M059J (cell line): Measurements from ENCODE around the gene LARP1. TPM values are rescaled to one million over a fixed set of nuclear protein-coding genes. Genes with fewer than 3 reads are reported as not detected.
"Not testable (repeated sequence)": the region's sequence is repeated elsewhere in the genome, so short reads cannot be mapped to it uniquely, and the experiment has no call there.

Experiments used
- DNase-seq: peaks from one replicate; pipeline ENCODE4 v3.0.0-alpha.2; 2012; ENCODE audit warnings: low read depth
- total RNA-seq: library from RNA; depleted of rRNA; stranded (reverse); fragments of >200 nt; shearing (Covaris generic); gene quantifications from 2 replicates; pipeline ENCODE4 v1.2.3, GENCODE V29; 2014

The LARP1 gene
- total RNA-seq, 1 experiment from 2014 or later = 77.3 TPM

- not testable (repeated sequence) for DNase-seq
These were observed 67.7 kb downstream of the LARP1 start for GRCh38 chr5:154822896-154823295.

DNA sequence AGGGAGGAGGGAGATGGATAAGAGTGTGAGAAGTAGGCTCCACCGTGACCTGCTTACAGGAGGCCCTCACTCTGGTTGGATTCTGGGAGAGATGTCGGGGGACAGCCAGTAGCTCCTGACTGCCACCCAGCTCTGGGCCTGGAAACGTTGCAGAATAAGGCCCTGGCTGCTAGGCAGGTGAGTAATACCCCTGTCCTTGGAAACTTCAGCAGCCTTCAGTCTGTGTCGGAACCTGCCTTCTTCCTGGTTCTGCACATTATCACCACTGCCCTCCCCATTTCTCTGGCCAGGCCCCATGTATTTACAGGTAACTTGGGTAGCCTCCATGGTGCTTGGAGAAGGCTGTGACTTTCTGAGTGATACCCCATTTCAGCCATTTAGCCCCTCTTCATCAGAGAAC, 68.4 kb downstream of the LARP1 start:
- DNase-seq = no peak

GRCh38 chr5:154824070-154824469, 68.9 kb downstream of the LARP1 start:
- DNase-seq = no peak

DNA sequence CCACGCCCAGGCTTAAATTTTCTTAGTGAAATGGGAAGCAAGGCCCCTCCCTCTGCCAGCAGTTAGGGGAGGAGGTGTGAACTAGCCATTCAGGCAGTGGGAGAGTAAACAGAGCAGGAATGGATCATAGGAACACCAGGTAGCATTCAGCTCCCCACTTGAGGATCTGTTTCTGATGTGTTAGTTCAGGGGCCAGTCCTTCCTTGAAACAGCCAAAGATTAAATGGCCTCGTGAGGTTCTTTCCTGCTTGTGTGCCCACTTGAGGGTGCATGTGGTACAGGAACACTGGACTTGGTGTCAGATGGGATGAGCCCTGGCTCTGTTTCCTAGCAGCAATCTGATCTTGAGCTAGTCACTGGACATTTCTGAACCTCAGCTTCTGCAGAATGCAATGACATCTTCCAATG, 74.0 kb downstream of the LARP1 start:
- no peak for DNase-seq

DNA sequence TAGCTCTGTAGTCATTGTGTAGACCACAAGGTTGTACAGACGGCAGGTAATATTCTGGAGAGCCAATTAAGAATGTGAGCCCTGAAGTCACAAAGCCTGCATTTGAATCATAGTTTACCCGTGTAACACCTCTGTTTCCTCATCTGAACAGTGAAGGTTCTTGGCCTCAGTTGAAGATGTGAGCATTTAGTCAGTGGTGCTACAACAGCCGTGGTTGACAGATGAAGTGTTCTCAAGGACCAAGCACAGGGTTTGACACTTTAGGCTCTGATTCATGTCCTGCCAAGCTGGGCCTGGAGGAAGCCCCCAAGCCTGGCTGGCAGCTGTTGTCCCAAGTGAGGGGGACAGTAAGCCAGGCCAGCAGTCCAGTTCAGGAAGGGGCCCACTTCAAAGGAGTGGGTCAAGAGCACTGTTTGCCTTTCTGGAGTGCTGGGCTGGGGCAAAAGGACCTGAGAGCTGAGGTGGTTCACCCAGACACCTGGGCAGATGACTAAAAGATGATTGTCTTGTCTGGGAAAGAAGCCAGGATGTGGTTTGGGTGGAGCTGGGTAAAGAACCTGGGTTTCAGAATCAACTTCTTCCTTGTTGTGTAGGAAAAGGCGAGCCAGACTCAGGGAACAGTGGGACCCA, 74.5 kb downstream of the LARP1 start:
- DNase-seq = peak; percentile 68

DNA sequence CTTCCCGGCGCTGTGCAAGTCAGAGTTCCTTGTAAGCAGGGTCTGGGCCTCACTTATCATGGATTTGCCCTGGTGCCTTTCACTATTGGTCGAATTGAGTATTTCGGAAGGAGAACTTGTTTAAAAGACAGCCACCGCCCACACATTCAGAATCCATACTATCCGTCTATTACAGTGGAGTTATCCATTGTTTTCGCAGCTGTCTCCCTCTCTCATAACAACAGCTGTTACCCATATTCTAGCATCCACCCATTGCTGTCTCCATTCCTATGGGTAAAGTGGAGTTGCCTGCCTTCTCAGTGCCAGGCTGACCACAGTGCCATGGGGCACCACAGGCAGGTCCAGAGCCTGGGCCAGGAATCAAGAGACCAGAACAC, 75.0 kb downstream of the LARP1 start:
- no peak for DNase-seq

- no peak for DNase-seq
These were observed 75.4 kb downstream of the LARP1 start for GRCh38 chr5:154830596-154830995.

DNA sequence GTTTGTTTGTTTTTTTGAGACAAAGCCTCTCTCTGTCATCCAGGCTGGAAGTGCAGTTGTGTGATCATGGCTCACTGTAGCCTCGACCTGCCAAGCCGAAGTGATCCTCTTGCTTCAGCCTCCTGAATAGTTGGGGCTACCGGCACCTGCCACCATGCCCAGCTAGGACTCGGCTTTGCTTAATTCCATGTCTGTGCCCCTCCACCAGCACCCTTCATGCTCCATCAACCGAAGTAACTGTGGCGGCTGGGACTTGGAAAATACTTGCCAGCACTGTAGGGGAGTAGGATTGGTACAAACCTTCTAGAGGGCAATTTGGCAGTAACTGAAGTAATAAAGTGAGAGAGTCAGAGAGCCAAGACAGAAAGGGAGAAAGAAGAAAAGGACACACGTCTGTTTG, 76.3 kb downstream of the LARP1 start:
- DNase-seq = no peak

- not testable (repeated sequence) for DNase-seq
These were observed 77.6 kb downstream of the LARP1 start for GRCh38 chr5:154832804-154833203.

GRCh38 chr5:154834053-154834452, 78.9 kb downstream of the LARP1 start:
- no peak for DNase-seq

GRCh38 chr5:154835701-154836052, 80.5 kb downstream of the LARP1 start:
- DNase-seq = not testable (repeated sequence)

DNA sequence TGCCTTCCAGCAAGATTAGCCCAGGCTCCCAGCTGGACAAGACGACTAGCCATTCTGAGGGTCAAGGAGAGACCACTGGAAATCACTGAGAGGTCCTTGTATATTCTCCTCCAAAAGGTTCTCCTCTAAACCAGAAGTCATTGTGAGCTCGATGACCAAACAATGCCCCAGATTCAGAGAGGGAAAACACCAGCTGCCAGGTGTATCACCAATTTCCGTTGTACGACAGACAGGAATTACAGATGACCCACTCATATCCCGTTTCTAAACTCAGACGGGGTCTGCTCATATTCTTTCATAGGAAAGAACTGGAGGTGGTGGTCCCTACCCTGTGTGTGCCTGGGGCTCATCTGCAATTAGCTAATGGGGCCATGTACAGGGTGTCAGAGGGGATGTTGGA, 81.0 kb downstream of the LARP1 start:
- DNase-seq = no peak

DNA sequence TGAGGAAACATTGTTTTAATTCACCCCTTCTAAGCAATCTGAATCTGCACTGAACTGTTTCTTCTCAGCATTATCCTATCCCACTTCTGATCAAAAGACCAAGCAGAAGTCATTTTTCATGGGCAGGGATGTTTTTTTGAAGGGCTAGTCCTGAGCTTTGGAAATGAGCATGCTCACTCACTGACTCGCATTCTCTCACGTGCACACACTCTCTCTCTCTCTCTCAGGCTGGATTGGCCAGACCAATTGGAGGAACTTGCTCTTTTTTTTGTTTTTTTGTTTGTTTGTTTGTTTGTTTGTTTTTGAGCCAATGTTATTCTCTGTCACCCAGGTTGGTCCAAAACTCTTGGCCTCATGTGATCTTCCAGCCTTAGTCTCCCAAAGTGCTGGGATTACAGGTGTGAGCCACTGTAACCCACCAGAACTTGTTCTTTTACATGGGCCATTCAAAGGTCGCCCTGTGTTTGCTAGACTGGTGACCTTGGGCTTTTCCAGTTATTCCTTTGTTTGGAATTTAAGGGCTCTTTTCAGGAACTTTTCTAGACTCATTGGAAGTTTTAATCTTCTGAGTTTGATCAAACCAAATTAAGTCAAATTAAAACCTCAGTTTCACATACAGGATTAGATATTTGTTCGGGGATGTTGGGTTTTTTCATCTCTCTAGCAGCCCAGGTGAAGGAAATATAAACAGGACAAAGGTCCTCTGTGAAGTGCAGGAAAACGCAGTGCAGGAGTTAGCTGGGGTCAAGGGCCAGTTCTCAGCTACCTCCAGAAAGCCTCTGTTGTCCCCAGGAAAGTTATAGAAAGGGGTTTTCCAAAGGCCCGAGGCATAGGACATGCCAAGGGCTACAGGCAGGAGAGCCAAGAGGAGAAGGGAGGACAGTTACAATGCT, 82.1 kb downstream of the LARP1 start:
- DNase-seq = no peak

DNA sequence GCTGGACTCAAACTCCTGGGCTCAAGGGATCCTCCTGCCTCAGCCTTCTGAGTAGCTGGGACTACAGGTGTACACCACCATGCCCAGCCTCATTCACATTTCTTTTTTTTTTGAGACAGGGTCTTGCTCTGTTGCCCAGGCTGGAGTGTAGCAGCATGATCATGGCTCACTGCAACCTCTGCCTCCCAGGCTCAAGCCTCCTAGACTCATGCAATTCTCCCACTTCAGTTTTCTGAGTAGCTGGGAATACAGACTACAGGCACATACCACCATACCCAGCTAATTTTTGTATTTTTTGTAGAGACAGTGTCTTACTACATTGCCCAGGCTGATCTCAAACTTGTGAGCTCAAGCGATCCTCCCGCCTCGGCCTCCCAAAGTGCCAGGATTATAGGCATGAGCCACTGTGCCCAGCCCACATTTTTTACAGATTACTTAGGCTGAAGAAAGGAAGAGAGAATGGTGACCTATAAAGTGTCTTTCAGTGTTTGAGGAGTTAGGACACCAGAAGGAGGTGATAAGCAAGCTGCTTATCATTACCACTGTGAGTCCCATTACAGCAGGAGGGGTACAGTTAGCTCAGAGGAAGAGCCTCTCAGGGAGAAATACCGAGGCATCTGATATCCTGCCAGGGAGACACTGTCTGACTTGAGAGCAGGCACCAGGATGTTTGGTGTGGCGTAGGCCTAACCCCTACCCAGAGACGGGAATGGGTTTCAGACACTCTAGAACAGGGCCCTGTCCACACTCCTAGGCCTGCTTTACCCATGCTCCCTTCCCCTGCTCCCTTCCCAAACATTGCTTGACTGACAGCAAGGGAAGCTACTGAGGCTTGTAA, 85.5 kb downstream of the LARP1 start:
- DNase-seq = no peak

DNA sequence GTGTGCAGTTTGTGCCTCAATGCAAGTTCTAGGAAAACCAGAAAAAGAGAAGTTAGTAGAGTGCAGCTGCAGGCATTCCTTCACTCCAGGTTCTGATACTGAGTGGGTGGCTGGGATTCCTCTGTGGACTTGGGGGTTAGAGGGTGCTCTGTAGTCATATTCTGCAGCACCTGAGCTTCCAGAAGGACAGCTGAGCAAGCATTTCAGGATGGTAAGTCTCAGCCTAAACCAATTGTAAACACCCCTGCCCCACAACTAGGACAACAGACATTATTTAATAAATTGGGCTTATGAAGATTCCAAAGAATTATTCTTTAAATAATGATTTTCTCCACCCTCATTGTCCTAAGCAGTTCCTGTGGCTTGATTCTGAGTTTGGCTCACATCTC, 86.1 kb downstream of the LARP1 start:
- DNase-seq = no peak

DNA sequence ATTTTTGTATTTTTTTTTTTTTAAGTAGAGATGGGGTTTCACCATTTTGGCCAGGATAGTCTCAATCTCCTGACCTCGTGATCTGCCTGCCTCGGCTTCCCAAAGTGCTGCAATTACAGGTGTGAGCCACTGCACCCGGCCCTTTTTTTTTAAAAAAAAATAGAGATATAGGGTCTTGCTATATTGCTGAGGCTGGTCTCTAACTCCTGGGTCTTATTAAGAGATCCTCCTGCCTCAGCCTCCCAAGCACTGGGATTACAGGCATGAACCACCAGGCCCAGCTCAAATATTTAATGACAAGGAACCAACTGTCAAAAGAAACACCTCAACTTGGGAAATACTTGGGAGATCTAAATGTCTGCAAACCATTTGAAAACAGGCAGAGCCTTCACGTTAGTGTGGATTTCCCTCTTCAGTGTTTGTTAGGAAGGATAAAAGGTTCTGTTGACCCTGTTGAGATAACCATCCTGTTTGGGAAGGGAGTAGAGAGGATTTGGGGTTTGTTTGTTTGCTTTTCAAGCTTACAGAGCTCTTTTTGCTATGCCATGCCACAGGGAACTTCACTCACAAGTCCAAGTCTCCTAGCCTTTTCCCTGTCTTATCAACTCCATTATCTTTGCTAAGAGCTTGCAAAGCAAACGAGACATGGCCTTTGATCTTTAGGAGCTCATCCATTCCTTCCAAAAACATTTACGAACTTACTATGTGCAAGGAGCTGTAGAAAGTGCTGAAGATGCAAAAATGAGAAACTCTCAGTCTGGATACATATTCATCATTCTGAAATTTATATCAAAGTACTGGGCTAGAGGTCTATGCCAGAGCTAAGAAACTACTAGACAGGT, 87.7 kb downstream of the LARP1 start:
- no peak for DNase-seq

DNA sequence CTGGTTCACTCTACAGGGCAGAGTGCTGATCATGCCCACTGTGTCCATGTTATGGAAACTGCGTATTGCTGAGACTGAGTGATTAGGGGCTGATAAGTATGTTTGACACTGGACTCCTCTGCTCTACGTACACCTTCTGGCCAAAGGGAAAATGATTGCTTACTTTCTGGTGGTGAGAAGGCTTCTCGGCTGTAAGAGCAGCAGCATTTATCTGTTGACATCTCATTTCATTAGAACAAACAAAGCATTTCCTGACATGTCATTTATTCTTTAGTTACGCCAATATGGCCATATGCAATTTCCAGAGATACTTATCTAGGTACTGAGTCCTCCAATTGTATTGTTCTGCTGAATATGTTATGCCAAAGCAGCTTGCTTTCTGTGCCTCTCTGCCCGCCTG, 89.6 kb downstream of the LARP1 start:
- no peak for DNase-seq

GRCh38 chr5:154849264-154849785, 94.1 kb downstream of the LARP1 start:
- DNase-seq = no peak

DNA sequence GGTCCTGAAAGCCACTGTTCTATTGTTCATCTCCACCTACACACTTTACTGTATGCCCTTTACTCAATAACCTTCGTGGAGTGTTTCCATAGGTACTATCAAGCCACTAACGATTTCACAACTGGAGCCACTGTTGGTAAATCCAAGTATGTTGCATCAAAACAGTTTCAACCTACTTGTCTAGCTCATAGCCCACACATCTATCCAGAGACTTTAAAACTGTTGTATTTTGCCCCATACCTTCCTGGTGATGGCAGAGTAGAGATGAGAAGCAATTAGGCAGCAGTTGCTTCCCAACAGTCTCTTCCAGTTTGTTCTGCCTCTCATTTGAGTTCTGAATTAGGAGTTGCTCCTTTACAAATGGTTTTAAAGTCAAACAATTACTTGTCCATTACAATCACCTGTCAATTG, 94.6 kb downstream of the LARP1 start:
- peak; percentile 8 for DNase-seq

DNA sequence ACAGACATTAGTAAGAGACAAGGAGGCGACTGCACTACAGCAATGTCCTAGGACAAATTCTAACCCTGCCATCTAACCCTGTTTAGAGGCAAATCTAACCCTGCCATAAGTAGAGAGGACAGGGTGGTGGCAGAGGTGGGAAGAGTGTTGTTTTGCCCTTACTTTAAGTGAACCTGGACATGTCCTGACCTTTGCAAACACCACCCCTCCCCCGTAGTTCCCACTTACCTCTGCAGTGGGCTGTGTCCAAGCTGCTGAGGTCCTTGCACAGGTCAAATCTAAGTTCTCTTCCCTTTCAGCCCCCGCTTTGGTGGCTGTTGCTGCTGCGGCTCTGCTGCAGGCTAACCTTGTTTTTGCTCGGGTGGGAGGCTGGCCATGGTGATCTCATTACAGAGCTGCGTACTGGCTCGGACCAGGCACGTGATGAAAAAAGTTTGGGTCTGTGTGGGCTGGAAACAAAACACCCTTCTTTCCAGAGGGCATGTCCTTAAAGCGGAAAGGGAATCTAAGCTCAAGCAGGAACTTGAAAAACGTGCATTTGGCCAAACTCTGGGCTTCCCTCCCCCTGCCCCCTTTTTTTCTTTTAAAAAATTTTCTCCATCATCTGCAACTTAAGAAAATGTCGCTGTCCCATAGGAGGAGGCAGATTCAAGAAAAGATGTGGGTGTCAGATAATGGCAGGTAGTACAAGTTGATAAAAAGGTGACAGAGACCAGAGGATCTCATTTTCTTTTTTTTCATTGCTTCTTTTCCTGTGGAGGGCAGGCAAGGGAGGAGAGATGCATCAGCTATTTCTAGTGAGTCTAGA, 95.3 kb downstream of the LARP1 start, which contains the start of gene FAXDC2:
Gene FAXDC2 (minus strand): TSS at position 349 of the 808 bp plus-strand sequence. CDS start 12,425 bp downstream, outside the sequence.
- peak; percentile 68 for DNase-seq
